Stimulated activated naive B cell treated with anti-CD40 and anti-IgM and Interleukin-4, amounts not matched to agents 10 μg/mL and 1 μg/mL and 100 μg/mL, for 72 hours (primary cell): ENCODE measurements around the gene ZKSCAN1.
"Not testable (repeated sequence)": the region's sequence is repeated elsewhere in the genome, so short reads cannot be mapped to it uniquely, and the experiment has no call there.

Experiments
- ATAC-seq, 2 donors: fragments of 150-1000 bp; cut with Tn5 transposase; replicated peaks; 2 replicates each; pipeline ENCODE4 v1.10.0; 2021; ENCODE audit warnings: moderate library complexity in 1 of 2
- DNase-seq: peaks from one replicate; pipeline ENCODE4 v3.0.0; 2021
- H3K27ac Mint-ChIP-seq: one replicate; pipeline ENCODE4 v1.8.0; 2022; ENCODE audit warnings: mild to moderate bottlenecking, mixed read lengths
- H3K27me3 Mint-ChIP-seq, 2 donors: one replicate each; pipeline ENCODE4 v1.8.0; 2022; ENCODE audit warnings: mixed read lengths in 2 of 2
- H3K36me3 Mint-ChIP-seq, 2 donors: one replicate each; pipeline ENCODE4 v1.8.0; 2022; ENCODE audit warnings: mixed read lengths in 2 of 2, mild to moderate bottlenecking in 1 of 2
- H3K4me1 Mint-ChIP-seq, 2 donors: one replicate each; pipeline ENCODE4 v1.8.0; 2022; ENCODE audit warnings: mixed read lengths in 2 of 2, mild to moderate bottlenecking in 1 of 2
- H3K4me3 Mint-ChIP-seq, 2 donors: one replicate each; pipeline ENCODE4 v1.8.0; 2022; ENCODE audit warnings: mild to moderate bottlenecking in 2 of 2, mixed read lengths in 2 of 2, moderate library complexity in 1 of 2
- H3K9me3 Mint-ChIP-seq, 2 donors: one replicate each; pipeline ENCODE4 v1.8.0; 2022; ENCODE audit warnings: mixed read lengths in 2 of 2, mild to moderate bottlenecking in 1 of 2

Gene ZKSCAN1

DNA sequence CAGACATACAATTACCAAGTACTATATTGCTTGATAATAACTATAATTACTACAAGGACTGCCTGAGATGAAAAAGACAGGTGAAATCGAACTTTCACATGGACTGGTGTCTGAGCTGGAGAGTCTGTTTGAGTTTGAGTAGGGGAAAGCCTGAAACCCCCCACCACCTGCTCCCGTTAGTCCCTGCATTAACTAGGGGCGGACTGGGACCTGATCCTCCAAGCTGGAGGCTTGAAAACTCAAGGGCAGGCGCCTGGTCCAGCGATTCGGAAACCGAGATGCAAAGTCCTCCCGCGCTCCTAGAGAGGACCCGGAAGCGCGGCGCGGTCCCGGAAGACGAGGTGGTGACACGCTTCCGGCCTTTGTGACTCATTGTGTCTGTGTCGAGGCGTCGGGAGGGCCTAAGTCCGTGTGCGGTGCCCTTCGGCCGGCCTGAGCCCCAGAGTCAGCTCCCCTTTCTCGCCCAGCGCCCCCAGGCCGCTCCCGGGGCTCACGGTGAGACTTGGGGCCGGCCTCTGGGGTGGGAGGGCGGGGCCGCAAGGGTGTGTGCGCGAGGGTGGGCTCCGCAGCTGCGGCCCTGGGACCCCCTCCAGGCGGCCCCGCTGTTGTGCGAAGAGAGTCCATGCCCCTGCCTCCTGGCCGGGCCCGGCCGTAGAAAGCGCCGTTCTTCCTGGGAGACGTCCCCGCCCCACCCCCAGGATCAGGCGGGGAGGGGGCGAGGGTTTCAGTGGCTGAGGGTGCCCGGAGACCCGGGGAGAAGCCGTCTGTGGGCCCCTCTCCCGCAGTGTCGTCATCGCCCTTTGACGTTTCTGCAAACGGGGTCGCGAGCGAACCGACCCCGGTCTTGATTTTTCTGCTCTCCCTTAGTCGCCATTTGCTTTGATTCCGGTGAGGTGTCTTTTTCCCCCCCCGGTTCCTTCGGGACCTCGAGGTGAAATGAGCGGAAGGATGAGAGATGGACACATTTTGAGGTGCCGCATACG, at the start of gene ZKSCAN1:
TSS of gene ZKSCAN1 (plus strand) at position 365 of the 983 bp plus-strand sequence. CDS start 7,911 bp downstream, outside the sequence.
- Mint-ChIP-seq H3K27me3 (peaks cover 6 to 10% of the 10 kb centered on the region in 2 donors), H3K27ac (peak within 1 kb of the TSS; percentile 95), H3K4me1 (peaks cover 17 to 42% of the 10 kb centered on the region in 2 donors), H3K36me3 (peaks cover 4 to 12% of the 10 kb centered on the region in 2 donors), H3K9me3 (no peaks in the 10 kb centered on the region), H3K4me3 (peak within 1 kb of the TSS; percentile 87 to 93)
- DNase-seq, result peak; percentile 80
- ATAC-seq, result peak; percentile 100

DNA sequence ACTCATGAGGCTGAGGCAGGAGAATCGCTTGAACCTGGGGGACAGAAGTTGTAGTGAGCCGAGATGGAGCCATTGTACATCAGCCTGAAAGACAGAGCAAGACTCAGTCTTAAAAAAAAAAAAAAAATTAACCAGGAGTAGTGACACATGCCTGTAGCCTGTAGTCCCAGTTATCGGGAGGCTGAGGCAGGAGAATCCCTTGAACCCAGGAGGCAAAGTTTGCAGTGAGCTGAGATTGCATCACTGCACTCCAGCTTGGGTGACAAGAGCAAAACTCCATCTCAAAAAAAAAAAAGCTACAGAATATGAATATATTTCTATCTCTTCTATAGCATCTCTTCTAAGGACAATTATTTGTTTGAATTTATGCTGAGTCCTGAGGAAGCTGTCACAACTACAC, 46.1 kb upstream of the ZKSCAN1 start:
- H3K27ac Mint-ChIP-seq, result no peak overlapping the region
- H3K27me3 Mint-ChIP-seq, result peaks cover 43 to 57% of the 10 kb centered on the region in 2 donors
- no peaks in the 10 kb centered on the region for H3K9me3 Mint-ChIP-seq
- DNase-seq (no peak), ATAC-seq (no peak)
- no peak overlapping the region for H3K4me3 Mint-ChIP-seq
- no peaks in the 10 kb centered on the region for H3K36me3 Mint-ChIP-seq
- H3K4me1 Mint-ChIP-seq, result no peaks in the 10 kb centered on the region

DNA sequence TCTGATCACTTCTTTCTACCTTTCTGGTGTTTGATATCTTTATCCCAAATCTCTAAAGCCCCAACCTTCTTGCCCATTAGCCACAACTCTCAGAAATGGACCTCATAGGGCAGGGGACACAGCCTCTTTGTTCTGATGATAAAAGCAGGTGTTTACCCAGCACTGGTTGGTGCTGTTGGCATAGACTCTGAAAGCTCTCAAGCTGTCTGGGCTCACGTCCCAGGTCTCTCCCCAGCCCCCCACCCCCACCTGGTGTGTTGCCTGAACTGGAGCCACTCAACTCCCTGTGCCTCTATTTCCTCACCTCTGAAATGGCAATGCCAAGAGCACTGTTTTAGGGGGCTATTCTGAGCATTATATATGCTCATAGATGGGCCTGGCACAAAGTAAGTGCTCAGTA, 45.6 kb upstream of the ZKSCAN1 start:
- not testable (repeated sequence) for H3K9me3 Mint-ChIP-seq, DNase-seq, H3K4me1 Mint-ChIP-seq, H3K27ac Mint-ChIP-seq, H3K4me3 Mint-ChIP-seq, H3K36me3 Mint-ChIP-seq, ATAC-seq
- peaks cover 38 to 54% of the 10 kb centered on the region in 2 donors for H3K27me3 Mint-ChIP-seq

DNA sequence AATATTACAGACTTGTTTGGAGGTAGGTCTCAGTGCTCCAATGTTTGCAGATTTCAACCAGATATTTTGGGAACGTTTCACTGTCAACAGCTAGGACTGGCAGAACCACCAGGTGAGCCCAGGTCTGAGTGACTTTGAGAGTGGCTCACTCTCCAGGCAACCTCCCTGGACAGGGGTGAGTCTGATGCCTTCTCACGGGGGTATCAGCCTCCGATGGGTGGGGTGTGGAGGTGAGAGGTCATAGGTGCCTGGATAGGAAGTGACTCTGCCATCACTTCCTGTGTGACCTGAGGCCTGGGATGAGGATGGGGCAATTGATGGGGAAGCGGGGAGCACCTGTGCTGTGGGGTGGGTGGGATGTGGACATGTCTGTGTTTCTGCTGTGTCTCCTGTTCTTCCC, 44.2 kb upstream of the ZKSCAN1 start:
- peaks cover 41 to 55% of the 10 kb centered on the region in 2 donors for H3K27me3 Mint-ChIP-seq
- DNase-seq, result no peak
- no peak overlapping the region for H3K27ac Mint-ChIP-seq
- H3K4me3 Mint-ChIP-seq, result no peak overlapping the region
- no peaks in the 10 kb centered on the region for H3K36me3 Mint-ChIP-seq
- ATAC-seq, result no peak
- H3K9me3 Mint-ChIP-seq, result no peaks in the 10 kb centered on the region
- no peaks in the 10 kb centered on the region for H3K4me1 Mint-ChIP-seq

DNA sequence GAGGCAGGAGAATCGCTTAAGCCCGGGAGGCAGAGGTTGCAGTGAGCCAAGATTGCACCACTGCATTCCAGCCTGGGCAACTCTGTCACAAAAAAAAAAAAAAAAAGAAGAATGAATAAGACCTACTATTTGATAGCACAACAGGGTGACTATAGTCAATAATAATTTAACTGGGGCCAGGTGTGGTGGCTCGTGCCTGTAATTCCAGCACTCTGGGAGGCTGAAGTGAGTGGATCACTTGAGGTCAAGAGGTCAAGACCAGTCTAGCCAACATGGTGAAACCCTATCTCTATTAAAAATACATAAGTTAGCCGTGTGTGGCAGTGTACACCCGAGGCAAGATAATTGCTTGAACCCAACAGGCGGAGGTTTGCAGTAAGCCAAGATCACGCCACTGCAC, 41.6 kb upstream of the ZKSCAN1 start:
- DNase-seq, H3K36me3 Mint-ChIP-seq, ATAC-seq, H3K4me1 Mint-ChIP-seq, H3K27ac Mint-ChIP-seq, H3K9me3 Mint-ChIP-seq, H3K4me3 Mint-ChIP-seq: not testable (repeated sequence)
- peaks cover 41 to 50% of the 10 kb centered on the region in 2 donors for H3K27me3 Mint-ChIP-seq

DNA sequence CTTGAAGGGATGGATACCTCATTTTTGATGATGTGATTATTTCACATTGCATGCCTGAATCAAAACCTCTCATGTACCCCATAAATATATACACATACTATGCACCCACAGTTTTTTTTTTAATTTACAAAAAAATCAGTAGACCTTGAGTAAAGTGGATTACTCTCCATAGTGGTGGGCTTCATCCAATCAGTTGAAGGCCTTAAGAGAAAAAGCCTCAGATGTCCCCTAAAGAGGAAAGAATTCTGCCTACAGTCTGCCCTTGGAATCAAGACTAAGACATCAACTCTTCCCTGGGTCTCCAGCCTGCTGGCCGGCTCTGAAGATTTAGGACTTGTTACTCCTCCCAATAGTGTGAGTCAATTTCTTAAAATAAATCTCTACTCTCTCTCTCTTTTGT, 40.7 kb upstream of the ZKSCAN1 start:
- H3K36me3 Mint-ChIP-seq, result no peaks in the 10 kb centered on the region
- no peak overlapping the region for H3K4me3 Mint-ChIP-seq
- no peaks in the 10 kb centered on the region for H3K9me3 Mint-ChIP-seq
- DNase-seq (no peak), ATAC-seq (no peak)
- H3K4me1 Mint-ChIP-seq, result peaks cover 3% of the 10 kb centered on the region in 2 donors
- peaks cover 41 to 57% of the 10 kb centered on the region in 2 donors for H3K27me3 Mint-ChIP-seq
- H3K27ac Mint-ChIP-seq, result no peak overlapping the region

DNA sequence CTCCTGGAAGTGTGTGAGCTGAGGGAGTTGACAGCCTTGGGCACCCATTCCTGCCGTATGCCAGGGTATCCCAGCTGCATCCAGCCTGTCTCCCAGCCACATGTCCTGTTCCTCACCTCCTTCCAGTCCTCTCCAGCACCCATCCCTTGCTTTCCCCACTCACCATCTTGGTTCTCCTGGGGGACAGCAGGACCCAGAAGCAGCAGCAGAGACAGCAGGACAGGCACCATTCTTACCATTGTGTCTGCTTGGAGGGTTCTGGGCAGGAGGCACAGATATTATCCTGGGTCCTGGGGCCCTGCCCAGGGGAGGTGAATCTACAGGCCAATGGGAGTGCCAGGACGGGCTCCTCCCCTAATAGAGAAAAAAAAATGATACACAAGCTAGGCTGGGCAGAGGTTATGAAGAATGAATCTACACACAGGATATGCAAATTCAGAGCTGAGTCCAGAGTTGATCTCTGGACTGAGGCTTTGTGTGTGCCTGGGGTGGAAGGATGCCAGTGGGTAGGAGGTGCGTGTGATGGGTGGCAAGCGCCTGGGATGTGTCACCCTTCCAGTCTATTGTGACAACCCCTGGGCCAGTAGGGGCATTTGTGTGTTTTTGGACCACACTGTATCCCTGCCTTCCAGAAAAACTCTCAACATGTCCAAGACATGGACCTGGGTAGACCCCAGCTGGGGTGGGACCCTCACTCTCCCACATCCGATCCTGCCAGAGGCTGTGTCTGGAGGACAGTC, 39.4 kb upstream of the ZKSCAN1 start, which contains the start of gene AZGP1:
TSS of gene AZGP1 (minus strand) at position 250 of the 740 bp plus-strand sequence. CDS start at position 239, 11 bp downstream.
- Mint-ChIP-seq H3K36me3 (no peaks in the 10 kb centered on the region), H3K27me3 (peaks cover 34 to 52% of the 10 kb centered on the region in 2 donors), H3K27ac (no peak within 1 kb of the TSS), H3K4me3 (no peak within 1 kb of the TSS), H3K9me3 (no peaks in the 10 kb centered on the region), H3K4me1 (peaks cover 3 to 6% of the 10 kb centered on the region in 2 donors)
- DNase-seq (no peak), ATAC-seq (peak; percentile 23 to 54)

DNA sequence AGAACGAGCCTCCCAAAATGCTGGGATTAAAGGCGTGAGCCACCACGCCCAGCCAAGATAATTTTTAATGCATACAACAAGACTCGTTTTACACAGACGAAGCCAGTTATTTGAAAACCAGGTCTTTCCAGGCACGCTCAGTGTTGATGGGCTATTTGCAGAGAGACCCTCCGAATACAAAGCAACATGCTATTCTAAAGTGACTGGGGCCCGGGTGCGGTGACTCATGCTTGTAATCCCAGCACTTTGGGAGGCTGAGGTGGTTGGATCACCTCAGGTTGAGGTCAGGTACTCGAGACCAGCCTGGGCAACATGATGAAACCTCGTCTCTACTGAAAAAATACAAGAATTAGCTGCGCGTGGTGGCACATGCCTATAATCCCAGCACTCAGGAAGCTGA, 38.8 kb upstream of the ZKSCAN1 start:
- Mint-ChIP-seq H3K27ac (no peak overlapping the region), H3K27me3 (peaks cover 29 to 51% of the 10 kb centered on the region in 2 donors), H3K4me3 (no peak overlapping the region), H3K36me3 (no peaks in the 10 kb centered on the region), H3K4me1 (peaks cover 3 to 6% of the 10 kb centered on the region in 2 donors), H3K9me3 (no peaks in the 10 kb centered on the region)
- DNase-seq, result no peak
- no peak for ATAC-seq

DNA sequence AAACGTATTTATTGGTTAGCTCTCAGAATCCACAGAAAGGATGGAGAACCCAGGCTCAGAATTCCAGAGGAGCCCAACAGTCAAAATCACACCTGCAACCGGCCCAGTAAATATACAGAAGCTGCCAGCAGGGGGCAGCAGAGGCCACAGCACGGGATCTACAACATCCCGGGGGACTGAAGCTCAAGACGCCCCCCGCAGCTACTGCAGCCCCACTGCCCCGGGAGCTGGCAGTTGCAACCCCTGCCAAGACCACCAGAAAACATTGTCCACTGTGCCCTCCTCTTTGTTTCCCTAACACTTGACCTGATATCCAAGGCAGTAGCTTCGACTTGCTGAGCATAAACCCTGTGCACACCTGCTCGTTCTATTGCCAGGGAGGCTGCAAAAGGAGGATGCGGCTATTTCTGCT, 35.6 kb upstream of the ZKSCAN1 start:
- H3K27me3 Mint-ChIP-seq, result peaks cover 38 to 59% of the 10 kb centered on the region in 2 donors
- not testable (repeated sequence) for H3K4me3 Mint-ChIP-seq, H3K4me1 Mint-ChIP-seq, H3K36me3 Mint-ChIP-seq, H3K9me3 Mint-ChIP-seq, H3K27ac Mint-ChIP-seq
- ATAC-seq (peak; percentile 78 to 81), DNase-seq (peak; percentile 20)

DNA sequence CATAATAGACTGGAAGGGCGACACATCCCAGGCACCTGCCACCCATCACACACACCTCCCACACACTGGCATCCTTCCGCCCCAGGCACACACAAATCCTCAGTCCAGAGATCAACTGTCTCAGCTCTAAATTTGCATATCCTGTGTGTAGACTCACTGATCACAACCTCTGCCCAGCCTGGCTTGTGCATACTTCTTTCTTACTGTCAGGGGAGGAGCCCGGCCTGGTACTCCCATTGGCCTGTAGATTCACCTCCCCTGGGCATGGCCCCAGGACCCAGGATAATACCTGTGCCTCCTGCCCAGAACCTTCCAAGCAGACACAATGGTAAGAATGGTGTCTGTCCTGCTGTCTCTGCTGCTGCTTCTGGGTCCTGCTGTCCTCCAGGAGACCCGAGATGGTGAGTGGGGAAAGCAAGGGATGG, 34.9 kb upstream of the ZKSCAN1 start:
- not testable (repeated sequence) for H3K4me1 Mint-ChIP-seq, H3K9me3 Mint-ChIP-seq, DNase-seq, H3K4me3 Mint-ChIP-seq, H3K36me3 Mint-ChIP-seq
- ATAC-seq, result peak; percentile 27 to 34
- peak overlapping the region; percentile 38 for H3K27ac Mint-ChIP-seq
- H3K27me3 Mint-ChIP-seq, result peaks cover 34 to 56% of the 10 kb centered on the region in 2 donors

DNA sequence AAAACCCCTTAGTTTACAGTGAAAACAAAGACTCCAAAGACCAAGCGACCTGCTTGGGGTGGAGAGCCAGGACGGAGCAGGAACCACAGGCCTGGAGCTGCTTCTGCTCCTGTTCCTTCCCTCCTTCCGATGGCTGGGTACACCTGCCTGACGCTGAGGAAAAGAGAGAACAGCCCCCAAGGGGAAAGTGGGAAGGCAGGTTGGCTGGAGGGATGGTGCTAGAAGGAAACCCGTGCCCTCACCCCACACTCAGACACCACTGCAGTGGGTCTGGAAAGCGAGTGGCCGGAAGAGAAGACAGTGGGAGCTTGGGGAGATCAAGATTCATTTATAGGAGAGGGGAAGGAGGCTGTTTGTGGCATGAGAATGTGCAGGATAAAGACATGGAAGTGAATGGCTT, 34.3 kb upstream of the ZKSCAN1 start:
- H3K4me1 Mint-ChIP-seq, H3K9me3 Mint-ChIP-seq, ATAC-seq, H3K27ac Mint-ChIP-seq, H3K4me3 Mint-ChIP-seq, DNase-seq, H3K36me3 Mint-ChIP-seq: not testable (repeated sequence)
- peaks cover 27 to 56% of the 10 kb centered on the region in 2 donors for H3K27me3 Mint-ChIP-seq

DNA sequence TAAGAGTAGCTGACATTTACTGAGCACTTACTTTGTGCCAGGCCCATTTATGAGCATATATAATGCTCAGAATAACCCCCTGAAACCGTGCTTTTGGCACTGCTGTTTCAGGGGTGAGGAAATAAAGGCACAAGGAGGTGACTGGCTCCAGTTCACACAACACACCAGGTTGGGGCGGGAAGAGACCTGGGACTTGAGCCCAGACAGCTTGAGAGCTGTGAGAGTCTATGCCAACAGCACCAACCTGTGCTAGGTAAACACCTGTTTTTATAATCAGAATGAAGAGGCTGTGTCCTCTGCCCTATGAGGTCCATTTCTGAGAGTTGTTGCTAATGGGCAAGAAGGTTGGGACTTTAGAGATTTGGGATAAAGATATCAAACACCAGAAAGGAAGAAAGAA, 30.8 kb upstream of the ZKSCAN1 start:
- H3K27me3 Mint-ChIP-seq, result peaks cover 32 to 67% of the 10 kb centered on the region in 2 donors
- no peak overlapping the region for H3K27ac Mint-ChIP-seq
- peaks cover 0 to 2% of the 10 kb centered on the region in 2 donors for H3K9me3 Mint-ChIP-seq
- H3K36me3 Mint-ChIP-seq, result no peaks in the 10 kb centered on the region
- DNase-seq (no peak), ATAC-seq (no peak)
- H3K4me3 Mint-ChIP-seq, result no peak overlapping the region
- H3K4me1 Mint-ChIP-seq, result peaks cover 1 to 4% of the 10 kb centered on the region in 2 donors

DNA sequence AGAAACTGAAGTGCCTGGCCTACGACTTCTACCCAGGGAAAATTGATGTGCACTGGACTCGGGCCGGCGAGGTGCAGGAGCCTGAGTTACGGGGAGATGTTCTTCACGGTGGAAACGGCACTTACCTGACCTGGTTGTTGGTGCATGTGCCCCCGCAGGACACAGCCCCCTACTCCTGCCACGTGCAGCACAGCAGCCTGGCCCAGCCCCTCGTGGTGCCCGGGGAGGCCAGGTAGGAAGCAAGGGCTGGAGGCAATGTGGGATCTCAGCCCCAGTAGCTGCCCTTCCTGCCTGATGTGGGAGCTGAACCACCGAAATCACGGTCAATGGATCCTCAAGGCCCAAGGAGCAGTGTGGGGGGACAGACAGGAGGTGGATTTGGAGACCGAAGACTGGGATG, 28.1 kb upstream of the ZKSCAN1 start:
- DNase-seq, H3K36me3 Mint-ChIP-seq, H3K4me1 Mint-ChIP-seq, H3K27ac Mint-ChIP-seq, H3K9me3 Mint-ChIP-seq, ATAC-seq, H3K4me3 Mint-ChIP-seq: not testable (repeated sequence)
- H3K27me3 Mint-ChIP-seq, result peaks cover 32 to 65% of the 10 kb centered on the region in 2 donors

DNA sequence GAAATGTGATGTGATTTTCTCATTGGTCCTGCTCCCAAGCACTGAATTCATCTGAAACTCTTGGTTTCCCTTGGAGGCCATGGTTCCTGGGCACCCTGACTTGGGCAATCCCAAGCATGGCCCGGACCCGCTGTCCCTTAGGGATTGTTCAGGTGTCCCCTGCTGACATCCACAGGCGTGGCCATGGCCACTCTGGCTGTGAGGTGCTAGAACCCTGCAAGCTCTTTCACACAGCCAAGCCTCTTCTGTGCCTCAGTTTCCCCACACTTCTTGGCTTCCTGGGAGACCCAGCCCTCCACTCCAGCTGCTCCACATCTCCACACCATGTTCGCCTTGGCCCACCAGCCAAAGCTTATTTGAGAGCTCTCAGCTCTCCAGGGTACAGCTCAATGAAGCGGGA, 27.6 kb upstream of the ZKSCAN1 start:
- H3K27me3 Mint-ChIP-seq, result peaks cover 32 to 67% of the 10 kb centered on the region in 2 donors

More for the DNA sequence above, 27.6 kb upstream of the ZKSCAN1 start:
- H3K27ac Mint-ChIP-seq, result no peak overlapping the region
- DNase-seq (no peak), ATAC-seq (no peak)
- H3K4me3 Mint-ChIP-seq, result no peak overlapping the region
- no peaks in the 10 kb centered on the region for H3K9me3 Mint-ChIP-seq
- H3K36me3 Mint-ChIP-seq, result no peaks in the 10 kb centered on the region
- H3K4me1 Mint-ChIP-seq, result peaks cover 0 to 6% of the 10 kb centered on the region in 2 donors
